GM12801 (cell line): ENCODE data around the gene NTF4.
"Not testable (repeated sequence)": the region's sequence is repeated elsewhere in the genome, so short reads cannot be mapped to it uniquely, and the experiment has no call there.

Experiments used
- CTCF ChIP-seq: IDR thresholded peaks from one replicate; pipeline ENCODE4 v1.5.1; 2011; ENCODE audit warnings: control low read depth; ENCODE audit not compliant: insufficient read length; ENCODE audit errors: extremely low read depth

NTF4 gene

GRCh38 chr19:49059053-49059452 is 5.6 kb downstream of the NTF4 start:
- TF ChIP-seq CTCF: no peak

GRCh38 chr19:49058562-49058961 is 6.1 kb downstream of the NTF4 start:
- TF ChIP-seq CTCF: no peak

GRCh38 chr19:49057636-49058234 is 6.9 kb downstream of the NTF4 start, which contains the start of gene CGB7:
CGB7 (minus strand) TSS chr19:49057749; CDS start chr19:49055375, 2,374 bp downstream.
- no peak for TF ChIP-seq CTCF

GRCh38 chr19:49056101-49056901 is 8.3 kb downstream of the NTF4 start:
- TF ChIP-seq CTCF: no peak

GRCh38 chr19:49049011-49049410 is 15.6 kb downstream of the NTF4 start, which contains the start of gene CGB8:
CGB8 (minus strand) TSS chr19:49049111; CDS start chr19:49048739, 372 bp downstream.
- not testable (repeated sequence) for TF ChIP-seq CTCF

GRCh38 chr19:49043548-49043947 is 21.1 kb downstream of the NTF4 start, which contains the start of gene CGB5:
CGB5 (plus strand) TSS chr19:49043848; CDS start chr19:49044210, 362 bp downstream.
- not testable (repeated sequence) for TF ChIP-seq CTCF

- no peak for TF ChIP-seq CTCF
These were observed 22.4 kb downstream of the NTF4 start for GRCh38 chr19:49042177-49042576.
